HepG2 (cell line): Measurements from ENCODE around the gene S100A13.

ENCODE experiments used
- CBX2 ChIP-seq, 2 experiments: fragments of 200-600 bp in 1 of 2; sonication (generic); formaldehyde crosslinking in 1 of 2; IDR thresholded peaks; 2 replicates each; pipeline versions ENCODE4 v1.7.0 to v1.8.1; 2018 to 2022; ENCODE audit warnings: low read depth in 2 of 2, low read length in 1 of 2, mild to moderate bottlenecking in 1 of 2, missing genetic modification reagents in 1 of 2
- E2F2 ChIP-seq: sonication (generic); formaldehyde crosslinking; IDR thresholded peaks from 2 replicates; pipeline ENCODE4 v1.4.0; 2020; ENCODE audit warnings: missing genetic modification reagents, borderline replicate concordance
- EP300 ChIP-seq, 3 experiments: sonication (generic) in 1 of 3; formaldehyde crosslinking in 1 of 3; IDR thresholded peaks; 2 replicates each; pipeline versions ENCODE4 v1.5.1 to v1.6.1; 2011 to 2020; ENCODE audit warnings: low read depth in 2 of 3, low read length in 2 of 3, borderline replicate concordance in 1 of 3, improper control_type of control experiment in 1 of 3, mild to moderate bottlenecking in 1 of 3, missing genetic modification reagents in 1 of 3, moderate library complexity in 1 of 3
- EZH2 ChIP-seq: conservative IDR thresholded peaks from 2 replicates; pipeline ENCODE4 v1.6.1; 2012; ENCODE audit warnings: mild to moderate bottlenecking, low read depth, low read length, moderate library complexity
- FOSL2 ChIP-seq: sonication (generic); formaldehyde crosslinking; IDR thresholded peaks from 2 replicates; pipeline ENCODE4 v1.4.0; 2020; ENCODE audit warnings: missing genetic modification reagents
- HCFC1 ChIP-seq: fragments of 150-350 bp; IDR thresholded peaks from 2 replicates; pipeline ENCODE4 v1.6.1; 2014; ENCODE audit warnings: low read depth, low read length
- REST ChIP-seq, 2 experiments: IDR thresholded peaks; 2 replicates each; pipeline ENCODE4 v1.6.1; 2011 to 2012; ENCODE audit warnings: low read length in 2 of 2, borderline replicate concordance in 1 of 2, low read depth in 1 of 2, mild to moderate bottlenecking in 1 of 2, moderate library complexity in 1 of 2
- RFX1 ChIP-seq: fragments of 450-650 bp; IDR thresholded peaks from 2 replicates; pipeline ENCODE4 v1.6.1; 2017
- RFX3 ChIP-seq: IDR thresholded peaks from 2 replicates; pipeline ENCODE4 v1.6.1; 2016; ENCODE audit warnings: missing biosample characterization, missing genetic modification reagents
- SP2 ChIP-seq: sonication (generic); formaldehyde crosslinking; IDR thresholded peaks from 2 replicates; pipeline ENCODE4 v1.5.1; 2020; ENCODE audit warnings: mild to moderate bottlenecking, missing genetic modification reagents
- USF2 ChIP-seq, 2 experiments: sonication (generic) in 1 of 2; formaldehyde crosslinking in 1 of 2; IDR thresholded peaks; 2 replicates each; pipeline versions ENCODE4 v1.5.1 to v1.6.1; 2011 to 2020; ENCODE audit warnings: borderline replicate concordance in 1 of 2, low read depth in 1 of 2, low read length in 1 of 2, mild to moderate bottlenecking in 1 of 2, missing genetic modification reagents in 1 of 2, moderate library complexity in 1 of 2
- ZNF34 ChIP-seq: sonication (generic); formaldehyde crosslinking; IDR thresholded peaks from 2 replicates; pipeline ENCODE4 v1.4.0; 2020; ENCODE audit warnings: mild to moderate bottlenecking, missing genetic modification reagents, borderline replicate concordance
- TF ChIP-seq, protein P1 (sequence below): sonication (generic); formaldehyde crosslinking; IDR thresholded peaks from 2 replicates; pipeline ENCODE4 v1.5.0; 2020; ENCODE audit warnings: mild to moderate bottlenecking, missing genetic modification reagents, moderate library complexity

- no peak for TF ChIP-seq EZH2
- no peak for TF ChIP-seq CBX2 (IDR thresholded peaks at IDR 0.05; ENCODE audit: low read depth, low read length)
- TF ChIP-seq CBX2 (CRISPR knock-in tag; IDR thresholded peaks at IDR 0.05; ENCODE audit: low read depth) = no peak
- TF ChIP-seq FOSL2 = no peak
- TF ChIP-seq E2F2 (CRISPR knock-in tag) = no peak
- TF ChIP-seq USF2 (IDR thresholded peaks at IDR 0.05; ENCODE audit: low read depth, low read length) = no peak
- no peak for TF ChIP-seq USF2 (CRISPR knock-in tag; IDR thresholded peaks at IDR 0.05; ENCODE audit: borderline replicate concordance)
- TF ChIP-seq SP2 (CRISPR knock-in tag) = no peak
- TF ChIP-seq, protein P1, sequence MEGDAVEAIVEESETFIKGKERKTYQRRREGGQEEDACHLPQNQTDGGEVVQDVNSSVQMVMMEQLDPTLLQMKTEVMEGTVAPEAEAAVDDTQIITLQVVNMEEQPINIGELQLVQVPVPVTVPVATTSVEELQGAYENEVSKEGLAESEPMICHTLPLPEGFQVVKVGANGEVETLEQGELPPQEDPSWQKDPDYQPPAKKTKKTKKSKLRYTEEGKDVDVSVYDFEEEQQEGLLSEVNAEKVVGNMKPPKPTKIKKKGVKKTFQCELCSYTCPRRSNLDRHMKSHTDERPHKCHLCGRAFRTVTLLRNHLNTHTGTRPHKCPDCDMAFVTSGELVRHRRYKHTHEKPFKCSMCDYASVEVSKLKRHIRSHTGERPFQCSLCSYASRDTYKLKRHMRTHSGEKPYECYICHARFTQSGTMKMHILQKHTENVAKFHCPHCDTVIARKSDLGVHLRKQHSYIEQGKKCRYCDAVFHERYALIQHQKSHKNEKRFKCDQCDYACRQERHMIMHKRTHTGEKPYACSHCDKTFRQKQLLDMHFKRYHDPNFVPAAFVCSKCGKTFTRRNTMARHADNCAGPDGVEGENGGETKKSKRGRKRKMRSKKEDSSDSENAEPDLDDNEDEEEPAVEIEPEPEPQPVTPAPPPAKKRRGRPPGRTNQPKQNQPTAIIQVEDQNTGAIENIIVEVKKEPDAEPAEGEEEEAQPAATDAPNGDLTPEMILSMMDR (CRISPR knock-in tag) = no peak
- TF ChIP-seq REST (IDR thresholded peaks at IDR 0.05; ENCODE audit: borderline replicate concordance in 1 of 2, low read depth in 1 of 2, low read length in 2 of 2) = no peak
- no peak for TF ChIP-seq EP300 (IDR thresholded peaks at IDR 0.05; ENCODE audit: low read depth in 2 of 2, low read length in 2 of 2)
- TF ChIP-seq EP300 (CRISPR knock-in tag; IDR thresholded peaks at IDR 0.05; ENCODE audit: borderline replicate concordance) = no peak
- TF ChIP-seq ZNF34 (CRISPR knock-in tag) = no peak
- no peak for TF ChIP-seq RFX1
- no peak for TF ChIP-seq HCFC1
- TF ChIP-seq RFX3 (CRISPR knock-in tag) = no peak
Measured at GRCh38 chr1:153649863-153650235, 22.5 kb upstream of the S100A13 start.
